DOHH2 (cell line): ENCODE measurements around the gene MDGA2.

ENCODE experiments used
- CTCF ChIP-seq: fragments of 200-600 bp; sonication (generic); IDR thresholded peaks from one replicate; pipeline ENCODE4 v1.5.1; 2014; ENCODE audit warnings: antibody characterized with exemption, mild to moderate bottlenecking, low read depth, low read length; ENCODE audit not compliant: poor library complexity, severe bottlenecking
- EZH2phosphoT487 ChIP-seq: fragments of 200-600 bp; sonication (generic); IDR thresholded peaks from 2 replicates; pipeline ENCODE4 v1.6.1; 2017; ENCODE audit warnings: borderline replicate concordance, mild to moderate bottlenecking, antibody characterized with exemption, low read length, moderate library complexity, mixed read lengths

DNA sequence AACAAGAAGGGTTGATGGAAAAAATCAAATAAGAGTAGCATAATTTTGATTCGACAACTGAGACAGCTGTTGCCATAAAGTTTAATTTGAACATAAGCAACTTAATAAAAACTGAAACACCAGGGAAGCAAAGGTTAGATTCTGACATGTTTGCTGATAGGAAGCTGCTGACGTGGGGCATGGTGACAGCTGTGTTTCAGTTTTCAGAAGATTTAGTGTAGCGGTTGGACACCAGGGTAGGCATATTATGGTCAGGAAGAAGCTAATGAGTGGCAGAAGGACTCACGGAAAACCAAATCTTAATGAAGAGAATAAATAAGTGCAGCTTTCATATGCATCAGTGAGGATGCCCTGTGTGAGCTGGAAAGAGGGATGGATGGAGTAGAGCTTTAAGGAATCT is 687.1 kb downstream of the MDGA2 start:
- TF ChIP-seq CTCF, result no peak
- no peak for TF ChIP-seq EZH2phosphoT487
